HG03025 (cell line): Measurements from ENCODE around the gene NRL.

ENCODE experiments used
- ATAC-seq: cut with Tn5 transposase; IDR thresholded peaks from one replicate; pipeline ENCODE4 v1.9.1; 2021; ENCODE audit warnings: mild to moderate bottlenecking, moderate library complexity; ENCODE audit not compliant: unreplicated experiment, low FRiP score

Gene NRL

GRCh38 chr14:24100982-24101494, 13.7 kb downstream of the NRL start:
- no peak for ATAC-seq

GRCh38 chr14:24100197-24100981, 14.4 kb downstream of the NRL start:
- no peak for ATAC-seq

GRCh38 chr14:24098927-24099813, 15.6 kb downstream of the NRL start:
- ATAC-seq = no peak

GRCh38 chr14:24098229-24098926, 16.4 kb downstream of the NRL start:
- no peak for ATAC-seq

GRCh38 chr14:24096545-24097181, 18.1 kb downstream of the NRL start:
- no peak for ATAC-seq

- peak; percentile 43 for ATAC-seq
Observed at GRCh38 chr14:24095271-24096068, 19.3 kb downstream of the NRL start.

- no peak for ATAC-seq
Observed at GRCh38 chr14:24094841-24095270, 19.9 kb downstream of the NRL start.

- peak; percentile 48 for ATAC-seq
Observed at GRCh38 chr14:24093901-24094840, 20.6 kb downstream of the NRL start, which contains the start of gene PCK2. PCK2 (plus strand) TSS chr14:24094311; CDS start chr14:24094406, 95 bp downstream.

- ATAC-seq = no peak
Observed at GRCh38 chr14:24093207-24093900, 21.4 kb downstream of the NRL start.

- no peak for ATAC-seq
Observed at GRCh38 chr14:24092505-24093206, 22.1 kb downstream of the NRL start.

GRCh38 chr14:24092110-24092504, 22.6 kb downstream of the NRL start:
- ATAC-seq = no peak

- ATAC-seq = no peak
Observed at GRCh38 chr14:24089890-24090289, 24.9 kb downstream of the NRL start.

GRCh38 chr14:24088095-24088494, 26.7 kb downstream of the NRL start:
- no peak for ATAC-seq

- no peak for ATAC-seq
Observed at GRCh38 chr14:24087004-24087403, 27.7 kb downstream of the NRL start.

GRCh38 chr14:24086193-24086955, 28.4 kb downstream of the NRL start:
- no peak for ATAC-seq

- ATAC-seq = no peak
Observed at GRCh38 chr14:24085215-24085614, 29.5 kb downstream of the NRL start.
